Gastroesophageal sphincter (tissue), 3 donors: ENCODE results near the gene RASL10B.

Experiments
- CTCF ChIP-seq, 4 experiments: fragments of 200-600 bp in 2 of 4; fragments of 450-650 bp in 2 of 4; sonication (generic) in 1 of 4; IDR thresholded peaks; one replicate each; pipeline ENCODE4 v1.5.1; 2017 to 2019; ENCODE audit warnings: antibody characterized with exemption in 4 of 4, mild to moderate bottlenecking in 2 of 4, moderate library complexity in 2 of 4
- EP300 ChIP-seq: sonication (generic); formaldehyde crosslinking; IDR thresholded peaks from one replicate; pipeline ENCODE4 v1.6.1; 2017; ENCODE audit warnings: antibody characterized with exemption, mild to moderate bottlenecking

GRCh38 chr17:35769895-35770486 lies 38.6 kb downstream of the RASL10B start:
- peak in 1 of 4 experiments; percentile 7 for TF ChIP-seq CTCF (IDR thresholded peaks at IDR 0.05)
- no peak for TF ChIP-seq EP300
